HG03060 (cell line): Measurements from ENCODE around the gene TRPM6.
"Not testable (repeated sequence)": the region's sequence is repeated elsewhere in the genome, so short reads cannot be mapped to it uniquely, and the experiment has no call there.

Experiments
- ATAC-seq: cut with Tn5 transposase; IDR thresholded peaks from one replicate; pipeline ENCODE4 v1.9.1; 2021; ENCODE audit warnings: low read depth, moderate number of reproducible peaks; ENCODE audit not compliant: unreplicated experiment

Gene TRPM6

DNA sequence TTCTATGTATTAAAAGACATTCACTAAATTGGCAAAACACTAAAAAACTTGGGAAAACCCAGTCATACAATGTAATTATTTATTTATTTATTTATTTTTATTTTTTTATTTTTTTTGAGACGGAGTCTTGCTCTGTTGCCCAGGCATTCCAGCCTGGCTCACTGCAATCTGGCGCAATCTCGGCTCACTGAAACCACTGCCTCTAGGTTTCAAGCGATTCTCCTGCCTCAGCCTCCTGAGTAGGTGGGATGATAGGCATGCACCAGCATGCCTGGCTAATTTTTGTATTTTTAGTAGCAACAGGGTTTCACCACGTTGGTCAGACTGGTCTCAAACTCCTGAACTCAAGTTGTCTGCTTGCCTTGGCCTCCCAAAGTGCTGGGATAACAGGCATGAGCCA, 27.5 kb downstream of the TRPM6 start:
- ATAC-seq: not testable (repeated sequence)

- no peak for ATAC-seq
These were observed 27.9 kb downstream of the TRPM6 start for GRCh38 chr9:74859786-74860185.

DNA sequence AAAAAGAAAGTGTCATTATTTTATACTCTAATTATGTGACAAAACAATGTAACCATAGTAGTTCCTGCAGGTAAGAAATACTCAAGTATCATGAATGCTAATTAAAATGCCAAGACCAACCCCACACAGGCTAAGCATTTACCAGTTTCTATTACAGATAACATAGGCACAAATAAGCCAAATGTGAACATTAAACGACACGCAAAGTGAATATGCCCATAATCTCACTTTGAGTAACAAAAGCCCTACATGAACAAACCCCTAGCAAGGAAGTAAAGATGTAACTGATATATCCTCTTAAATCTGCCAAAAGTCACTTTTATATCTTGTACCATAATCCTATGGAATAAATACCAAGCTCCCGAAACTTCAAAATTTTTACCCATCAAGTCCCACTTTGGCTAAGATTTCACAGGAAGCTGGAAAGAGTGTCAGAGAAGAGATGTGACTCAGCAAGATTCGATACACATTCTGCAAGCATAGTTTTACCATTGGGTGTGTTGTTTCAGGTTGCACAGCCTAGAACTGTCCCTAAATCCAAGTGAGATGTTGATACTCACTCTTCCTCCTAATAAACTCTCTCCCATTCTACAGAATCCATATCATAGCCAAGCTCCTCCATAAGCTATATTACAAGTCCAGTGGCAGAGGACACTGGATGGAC, 28.8 kb downstream of the TRPM6 start:
- ATAC-seq: no peak

GRCh38 chr9:74856989-74857388, 30.7 kb downstream of the TRPM6 start:
- no peak for ATAC-seq

DNA sequence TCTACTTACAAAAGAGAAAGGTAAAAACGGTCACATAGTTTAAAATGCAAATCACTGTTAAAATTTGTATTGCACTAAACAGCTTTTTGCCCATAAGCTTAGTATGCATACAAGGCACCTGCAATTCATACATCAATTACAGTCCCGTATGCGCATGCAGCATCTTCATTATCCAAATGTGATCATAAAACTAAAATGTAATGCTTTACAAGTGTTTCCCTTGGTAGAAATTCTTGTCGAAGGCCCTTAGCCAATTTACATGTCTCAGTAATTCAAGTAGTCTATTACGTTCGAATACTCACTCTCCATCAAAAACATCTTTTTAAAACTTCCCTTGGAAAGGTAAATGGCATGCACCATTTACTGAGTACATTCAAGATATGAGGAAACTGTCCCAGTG, 32.6 kb downstream of the TRPM6 start:
- no peak for ATAC-seq

- ATAC-seq: not testable (repeated sequence)
These were observed 34.7 kb downstream of the TRPM6 start for GRCh38 chr9:74853024-74853423.

DNA sequence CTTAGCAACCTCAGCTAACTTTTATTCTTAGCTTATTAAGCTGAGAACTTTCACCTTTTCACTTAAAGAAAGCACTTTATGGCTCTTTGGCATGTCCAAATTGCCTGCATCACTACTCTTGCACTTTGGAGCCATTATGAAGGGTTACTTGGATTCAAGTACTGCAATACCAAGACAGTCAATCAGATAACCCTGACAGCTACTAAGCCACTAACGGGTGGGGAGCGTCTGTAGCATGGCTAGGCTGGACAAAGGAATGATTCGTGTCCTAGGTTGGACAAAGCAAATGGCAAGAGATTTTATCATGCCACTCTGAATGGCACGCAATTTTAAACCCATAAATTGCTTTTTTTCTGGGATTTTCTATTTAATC, 39.6 kb downstream of the TRPM6 start:
- no peak for ATAC-seq

- no peak for ATAC-seq
These were observed 40.1 kb downstream of the TRPM6 start for GRCh38 chr9:74847478-74848152.

DNA sequence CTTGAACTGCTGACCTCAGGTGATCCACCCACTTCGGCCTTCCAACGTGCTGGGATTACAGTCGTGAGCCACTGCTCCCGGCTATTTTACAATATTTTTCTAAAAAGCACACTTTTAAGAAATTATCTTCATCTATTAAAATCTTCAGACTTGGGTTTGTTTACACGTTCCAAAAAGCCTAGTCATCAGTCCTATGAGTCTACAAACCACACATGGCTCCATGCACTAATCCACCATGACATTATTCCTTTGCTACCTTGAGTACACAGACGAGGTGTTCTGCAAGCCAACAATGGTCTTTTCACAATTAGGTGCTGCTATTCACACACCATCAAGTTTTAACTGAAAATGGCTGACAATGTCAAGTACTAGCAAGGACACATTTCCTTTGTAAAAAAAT, 41.0 kb downstream of the TRPM6 start:
- no peak for ATAC-seq

GRCh38 chr9:74838351-74838750, 49.4 kb downstream of the TRPM6 start:
- no peak for ATAC-seq

- no peak for ATAC-seq
These were observed 63.1 kb downstream of the TRPM6 start for GRCh38 chr9:74824654-74825053.

DNA sequence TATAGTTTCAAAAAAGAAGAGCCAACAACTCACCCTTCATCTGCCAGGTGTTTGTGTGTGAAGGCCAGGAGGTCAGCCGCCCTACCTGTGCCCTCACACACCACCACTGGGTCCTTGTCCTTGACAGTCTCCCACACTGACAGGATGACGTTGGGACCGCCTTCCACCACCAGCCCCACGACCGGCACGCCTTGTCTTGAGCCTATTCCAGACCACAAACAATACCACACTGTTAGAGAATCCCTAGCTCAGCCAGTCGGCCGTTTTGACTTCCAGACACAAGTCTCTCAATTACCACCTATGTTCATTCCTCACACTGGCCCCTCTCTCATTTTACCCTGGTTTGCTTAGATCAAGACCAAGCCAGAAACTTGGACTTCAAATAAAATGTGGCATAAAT, 66.1 kb downstream of the TRPM6 start:
- no peak for ATAC-seq

DNA sequence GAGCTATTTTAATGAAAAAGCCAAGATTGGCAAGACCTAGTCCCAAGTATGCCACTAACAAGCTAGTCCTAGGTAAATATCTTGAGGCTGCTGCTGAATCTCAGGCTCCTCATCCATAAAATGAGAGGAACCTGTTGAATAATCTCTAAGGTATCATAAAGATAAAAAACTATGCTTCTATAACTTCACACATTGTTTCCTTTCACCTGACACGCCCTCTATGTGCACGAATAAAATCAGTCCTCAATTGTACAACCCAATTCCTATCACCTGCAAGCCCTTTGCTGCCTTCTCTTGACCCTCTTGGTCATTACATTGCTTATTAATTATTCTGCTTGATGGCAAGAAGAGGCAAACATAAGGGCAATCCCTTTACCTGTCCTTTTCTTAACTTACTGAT, 69.9 kb downstream of the TRPM6 start:
- no peak for ATAC-seq

GRCh38 chr9:74817281-74817810, 70.4 kb downstream of the TRPM6 start:
- ATAC-seq: no peak

DNA sequence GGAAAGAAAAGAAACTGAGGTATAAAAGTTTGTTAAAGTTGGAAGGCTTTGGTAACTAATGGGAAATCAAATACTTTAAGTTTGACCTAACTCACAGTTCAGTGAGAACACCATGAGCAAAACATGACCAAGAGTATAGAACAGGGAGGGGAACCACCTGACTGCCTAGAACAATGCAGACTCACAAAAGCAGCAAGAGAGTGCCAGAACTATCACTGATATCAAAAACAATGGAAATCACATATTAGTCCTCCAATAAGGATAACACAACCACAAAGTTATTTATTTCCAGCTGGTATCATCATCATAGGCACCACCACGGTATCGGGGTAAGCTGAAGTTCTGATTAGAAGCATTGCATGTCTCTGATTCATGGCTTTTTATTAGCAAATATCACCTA, 77.5 kb downstream of the TRPM6 start:
- ATAC-seq: no peak

DNA sequence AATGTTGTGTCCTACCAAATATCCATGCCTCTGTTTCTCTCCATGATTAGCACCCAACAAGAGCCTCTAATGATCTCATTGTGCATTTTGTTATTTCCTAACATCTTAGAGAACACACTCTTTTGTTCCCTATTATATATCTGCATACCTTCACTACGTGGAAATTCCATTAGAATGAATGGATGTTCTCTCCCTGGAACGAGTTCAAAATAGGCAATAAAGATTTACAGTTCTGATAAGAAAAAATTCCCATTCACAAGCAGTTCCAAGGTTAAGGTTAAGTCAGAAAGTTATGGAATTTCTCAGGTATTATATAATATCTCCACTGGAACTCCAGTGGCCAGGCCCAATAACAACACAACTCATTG, 83.7 kb downstream of the TRPM6 start:
- no peak for ATAC-seq

DNA sequence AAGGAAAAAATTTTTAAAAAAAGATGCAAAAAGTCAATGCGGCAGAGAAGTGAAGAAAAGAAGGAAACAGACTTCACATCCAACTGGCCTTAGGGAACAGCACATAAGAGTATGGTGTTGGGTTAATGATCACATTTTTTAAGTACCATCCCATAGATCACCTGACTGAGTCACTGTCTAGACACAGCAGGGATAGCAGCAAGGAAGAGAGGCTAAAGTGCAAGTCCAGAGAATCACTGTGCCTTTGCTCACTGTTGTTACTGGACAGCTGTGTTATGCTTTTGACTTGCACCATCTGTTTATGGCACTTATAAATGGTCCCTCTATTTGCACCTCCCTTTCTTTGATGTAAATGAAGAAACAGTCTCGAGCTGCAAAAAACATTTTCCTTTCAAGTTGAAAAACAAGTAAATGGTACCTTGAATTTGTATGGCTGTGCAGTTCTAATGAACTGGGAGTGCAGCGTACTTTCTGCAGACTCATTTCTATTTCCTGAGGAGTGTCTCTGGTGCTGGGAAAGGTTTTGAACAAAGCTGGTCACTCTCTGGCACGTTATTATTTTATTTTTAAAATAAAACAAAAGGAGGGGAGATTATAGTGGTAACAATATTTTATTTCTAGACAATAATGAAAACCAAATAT, 84.2 kb downstream of the TRPM6 start:
- ATAC-seq: no peak

GRCh38 chr9:74800226-74800625, 87.5 kb downstream of the TRPM6 start:
- ATAC-seq: no peak

DNA sequence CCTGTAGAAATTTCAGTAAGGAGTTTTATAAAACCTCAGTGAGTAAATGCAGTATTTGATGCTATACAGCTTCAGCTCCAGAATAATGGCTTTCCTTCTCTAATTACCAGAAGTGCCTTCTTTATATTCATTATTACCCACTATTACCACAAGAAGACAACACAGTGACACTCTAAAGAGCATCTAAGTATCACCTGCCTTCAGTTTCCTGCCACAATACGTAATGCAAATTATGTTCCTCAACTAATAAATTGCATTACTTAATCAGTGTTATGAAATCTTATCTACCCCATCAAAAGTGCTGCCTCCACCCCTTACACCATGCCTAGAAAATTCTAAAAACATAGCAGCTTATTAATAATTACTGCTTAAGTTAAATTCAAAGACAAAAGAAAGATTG, 91.9 kb downstream of the TRPM6 start:
- ATAC-seq: no peak

- no peak for ATAC-seq
These were observed 92.6 kb downstream of the TRPM6 start for GRCh38 chr9:74795081-74795480.

- ATAC-seq: no peak
These were observed 103.2 kb downstream of the TRPM6 start for GRCh38 chr9:74784506-74784905.

- ATAC-seq: no peak
These were observed 104.3 kb downstream of the TRPM6 start for GRCh38 chr9:74783408-74783807.
